Measurements from ENCODE around the gene TANC1. TPM values are rescaled to one million over a fixed set of nuclear protein-coding genes. Genes with fewer than 3 reads are reported as not detected.

Gene TANC1
- total RNA-seq, 8 experiments from 2014 or later, result 2.8 to 47.3 (median 6.9) TPM

DNA sequence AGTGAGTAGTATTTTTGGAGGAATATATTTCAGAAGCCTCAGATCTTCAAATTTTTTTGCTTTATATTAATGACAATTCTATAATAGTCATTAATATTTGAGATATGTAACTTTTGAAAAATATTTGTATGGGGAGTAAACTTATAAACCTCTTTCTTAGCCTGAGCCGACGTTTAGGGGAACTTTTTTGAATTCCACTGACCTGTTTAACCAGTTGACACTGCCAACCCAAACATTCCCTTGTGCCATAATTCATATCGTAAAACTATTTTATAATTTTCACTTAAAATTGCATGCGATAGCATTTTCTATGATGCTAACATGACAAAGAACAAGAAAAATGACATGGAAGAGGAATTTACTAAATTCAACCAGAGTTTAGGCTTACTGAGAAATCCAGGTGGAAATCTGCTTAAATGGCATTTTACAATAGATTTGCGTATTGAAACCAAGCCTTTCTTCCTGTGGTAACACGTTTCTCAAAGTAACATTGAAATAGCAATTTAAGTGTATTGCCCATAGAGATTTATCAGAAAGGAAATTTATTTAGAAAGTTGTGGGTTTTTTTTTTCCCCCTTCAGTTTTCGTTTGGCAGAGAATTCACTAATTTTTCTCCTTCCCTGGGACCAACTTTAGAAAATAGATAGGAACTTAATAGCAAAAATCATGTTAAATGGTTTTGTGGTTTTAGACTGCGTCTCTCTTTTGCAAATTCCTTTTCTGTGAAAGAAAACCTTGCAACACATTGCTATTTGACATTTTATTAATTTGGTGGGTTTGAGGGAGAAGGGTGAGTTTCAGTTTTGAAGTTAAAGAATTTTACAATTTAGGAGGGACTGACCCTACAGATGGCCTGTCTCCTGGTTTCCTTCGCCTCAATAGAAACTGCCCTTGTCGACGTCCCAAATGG lies 77.4 kb downstream of the TANC1 start:
- WGBS, 10 experiments, result 44 to 100% (median 88%) methylated on average over 1 to 11 of the region's 11 CpGs
- in situ Hi-C loops (cut with MboI; ENCODE audit: low pct_unique_long_range_greater_than_20kb in 2 of 9, low sequenced_read_pairs in 9 of 9, unreplicated experiment in 9 of 9), result no loop called here
- H3K4me3 ChIP-seq, result no peak overlapping the region
- ATAC-seq (replicated peaks in 6 of 8), result no peak
- H3K27ac ChIP-seq, result no peak overlapping the region
- H3K4me1 ChIP-seq (replicated peaks in 1 of 2), result no peaks in the 10 kb centered on the region

- H3K4me1 ChIP-seq (replicated peaks in 1 of 2), result no peaks in the 10 kb centered on the region
- ATAC-seq (replicated peaks in 6 of 8), result no peak
- 67 to 100% (median 88%) methylated on average over 1 of the region's 1 CpG; no CpG with 5 or more reads in 6 of the 10 experiments for WGBS, 10 experiments
- H3K27ac ChIP-seq, result no peak overlapping the region
- H3K4me3 ChIP-seq, result no peak overlapping the region
- in situ Hi-C loops (cut with MboI; ENCODE audit: low pct_unique_long_range_greater_than_20kb in 2 of 9, low sequenced_read_pairs in 9 of 9, unreplicated experiment in 9 of 9), result no loop called here
Measured at GRCh38 chr2:159046966-159047365, 78.5 kb downstream of the TANC1 start.

- Histone ChIP-seq H3K27ac (no peak overlapping the region), H3K4me1 (replicated peaks in 1 of 2) (peaks cover 6 to 13% of the 10 kb centered on the region in 2 donors), H3K4me3 (no peak overlapping the region)
- WGBS, 10 experiments, result 29 to 100% (median 100%) methylated on average over 1 of the region's 1 CpG; no CpG with 5 or more reads in 3 of the 10 experiments
- in situ Hi-C loops (cut with MboI; ENCODE audit: low pct_unique_long_range_greater_than_20kb in 2 of 9, low sequenced_read_pairs in 9 of 9, unreplicated experiment in 9 of 9), result no loop called here
- ATAC-seq (replicated peaks in 6 of 8), result no peak
Measured at GRCh38 chr2:159050426-159050825, 82.0 kb downstream of the TANC1 start.

- Histone ChIP-seq H3K27ac (no peak overlapping the region), H3K4me3 (no peak overlapping the region), H3K4me1 (replicated peaks in 1 of 2) (peaks cover 6 to 13% of the 10 kb centered on the region in 2 donors)
- 67 to 100% (median 98%) methylated on average over 1 to 3 of the region's 3 CpGs; no CpG with 5 or more reads in 2 of the 10 experiments for WGBS, 10 experiments
- in situ Hi-C loops (cut with MboI; ENCODE audit: low pct_unique_long_range_greater_than_20kb in 2 of 9, low sequenced_read_pairs in 9 of 9, unreplicated experiment in 9 of 9), result no loop called here
- no peak for ATAC-seq (replicated peaks in 6 of 8)
Measured at GRCh38 chr2:159051133-159051532, 82.7 kb downstream of the TANC1 start.

DNA sequence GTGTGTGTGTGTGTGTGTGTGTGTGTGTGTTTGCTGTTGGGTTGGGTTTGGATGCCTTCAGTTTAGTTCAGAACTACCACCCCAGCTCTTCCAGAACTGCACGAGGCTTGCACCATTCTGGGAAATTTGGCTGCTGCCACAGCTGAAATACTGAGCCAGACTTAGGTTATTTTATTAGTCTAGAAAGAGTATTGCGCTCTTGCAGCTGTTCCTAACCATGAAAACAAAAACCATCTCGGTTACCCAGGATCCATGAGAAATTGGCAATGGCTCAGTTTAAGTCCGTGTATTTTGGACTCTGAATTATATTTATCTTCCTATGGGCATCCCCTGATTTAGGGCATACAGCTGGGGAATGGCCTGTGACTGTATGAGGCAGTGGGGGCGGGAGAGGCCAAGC lies 83.2 kb downstream of the TANC1 start:
- in situ Hi-C loops (cut with MboI; ENCODE audit: low pct_unique_long_range_greater_than_20kb in 2 of 9, low sequenced_read_pairs in 9 of 9, unreplicated experiment in 9 of 9), result no loop called here
- Histone ChIP-seq H3K27ac (no peak overlapping the region), H3K4me1 (replicated peaks in 1 of 2) (peaks cover 6 to 13% of the 10 kb centered on the region in 2 donors), H3K4me3 (no peak overlapping the region)
- ATAC-seq (replicated peaks in 6 of 8), result no peak
- 33 to 100% (median 88%) methylated on average over 2 to 5 of the region's 5 CpGs for WGBS, 10 experiments

DNA sequence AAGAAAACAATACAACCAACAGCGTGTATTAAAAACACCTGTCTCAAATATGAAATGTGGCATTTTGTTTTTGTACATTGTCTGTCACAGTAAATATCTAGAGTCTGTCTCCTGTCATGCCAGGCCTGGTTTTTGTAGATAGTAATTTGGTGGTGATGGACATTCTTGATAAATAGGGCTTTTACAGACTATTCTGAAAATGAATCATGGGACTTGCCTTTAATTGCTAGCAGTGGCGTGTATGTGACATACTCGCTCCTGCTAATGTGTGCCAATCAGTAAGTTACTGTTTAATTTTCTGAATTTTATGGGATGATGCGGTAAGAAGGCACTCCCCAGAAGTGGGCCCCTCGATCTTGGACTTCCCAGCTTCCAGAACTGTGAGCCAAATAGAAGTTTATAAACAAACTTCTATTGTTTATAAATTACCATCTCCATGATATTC lies 83.7 kb downstream of the TANC1 start:
- no peak overlapping the region for H3K4me3 ChIP-seq
- 40 to 100% (median 79%) methylated on average over 1 to 5 of the region's 5 CpGs for WGBS, 10 experiments
- peaks cover 6 to 13% of the 10 kb centered on the region in 2 donors for H3K4me1 ChIP-seq (replicated peaks in 1 of 2)
- no peak overlapping the region for H3K27ac ChIP-seq
- no peak for ATAC-seq (replicated peaks in 6 of 8)
- in situ Hi-C loops (cut with MboI; ENCODE audit: low pct_unique_long_range_greater_than_20kb in 2 of 9, low sequenced_read_pairs in 9 of 9, unreplicated experiment in 9 of 9), result no loop called here

GRCh38 chr2:159053161-159054031 lies 85.0 kb downstream of the TANC1 start:
- Histone ChIP-seq H3K4me1 (replicated peaks in 1 of 2) (peaks cover 6 to 13% of the 10 kb centered on the region in 2 donors), H3K27ac (no peak overlapping the region), H3K4me3 (no peak overlapping the region)
- WGBS, 10 experiments, result 60 to 95% (median 71%) methylated on average over 1 to 3 of the region's 3 CpGs; no CpG with 5 or more reads in 2 of the 10 experiments
- in situ Hi-C loops (cut with MboI; ENCODE audit: low pct_unique_long_range_greater_than_20kb in 2 of 9, low sequenced_read_pairs in 9 of 9, unreplicated experiment in 9 of 9), result no loop called here
- peak; percentile 78 to 98 (median 88) for ATAC-seq (replicated peaks in 6 of 8)

DNA sequence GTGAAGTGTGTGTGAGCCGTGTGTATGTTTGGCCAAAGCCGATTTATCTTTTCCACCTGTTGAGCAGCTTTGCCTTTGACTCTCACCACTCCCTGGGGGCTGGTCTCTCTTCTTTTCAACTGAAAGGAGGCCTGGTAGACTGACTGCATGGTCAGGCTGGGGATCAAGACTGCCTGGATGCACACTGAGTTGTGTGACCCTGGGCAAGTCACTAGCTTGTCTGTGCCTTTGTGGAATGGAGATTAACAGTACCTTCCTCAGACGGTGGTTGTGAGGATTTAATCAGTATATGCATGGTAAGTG lies 85.5 kb downstream of the TANC1 start:
- peaks cover 6 to 13% of the 10 kb centered on the region in 2 donors for H3K4me1 ChIP-seq (replicated peaks in 1 of 2)
- H3K4me3 ChIP-seq, result no peak overlapping the region
- in situ Hi-C loops (cut with MboI; ENCODE audit: low pct_unique_long_range_greater_than_20kb in 2 of 9, low sequenced_read_pairs in 9 of 9, unreplicated experiment in 9 of 9), result no loop called here
- H3K27ac ChIP-seq, result no peak overlapping the region
- ATAC-seq (replicated peaks in 6 of 8), result no peak
- 20 to 94% (median 66%) methylated on average over 1 to 3 of the region's 3 CpGs; no CpG with 5 or more reads in 5 of the 10 experiments for WGBS, 10 experiments

GRCh38 chr2:159054985-159055384 lies 86.5 kb downstream of the TANC1 start:
- H3K27ac ChIP-seq, result no peak overlapping the region
- H3K4me3 ChIP-seq, result no peak overlapping the region
- 67 to 100% (median 88%) methylated on average over 1 to 3 of the region's 4 CpGs; no CpG with 5 or more reads in 2 of the 10 experiments for WGBS, 10 experiments
- in situ Hi-C loops (cut with MboI; ENCODE audit: low pct_unique_long_range_greater_than_20kb in 2 of 9, low sequenced_read_pairs in 9 of 9, unreplicated experiment in 9 of 9), result no loop called here
- H3K4me1 ChIP-seq (replicated peaks in 1 of 2), result peaks cover 6 to 13% of the 10 kb centered on the region in 2 donors
- ATAC-seq (replicated peaks in 6 of 8), result no peak

DNA sequence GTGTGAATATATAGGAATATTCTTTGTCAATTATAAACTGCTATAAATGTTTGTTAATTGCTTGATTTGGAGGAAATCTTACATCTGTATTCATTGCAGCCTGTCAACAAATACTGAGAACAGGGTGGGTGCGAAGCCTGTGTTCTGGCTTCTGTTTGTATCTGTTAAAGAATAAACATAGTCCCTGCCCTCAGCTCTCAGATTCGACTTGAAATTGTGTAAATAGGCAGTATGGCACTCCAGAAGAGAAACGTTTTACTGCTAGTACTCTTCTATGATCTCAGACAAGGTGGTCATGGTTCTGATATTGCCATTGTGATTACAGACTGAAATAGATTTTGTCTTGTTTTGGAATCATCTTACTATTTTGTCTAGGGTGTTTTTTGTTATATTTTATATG lies 92.1 kb downstream of the TANC1 start:
- ATAC-seq (replicated peaks in 6 of 8), result no peak
- no peak overlapping the region for H3K4me3 ChIP-seq
- H3K4me1 ChIP-seq (replicated peaks in 1 of 2), result peaks cover 3 to 9% of the 10 kb centered on the region in 2 donors
- H3K27ac ChIP-seq, result no peak overlapping the region
- in situ Hi-C loops (cut with MboI; ENCODE audit: low pct_unique_long_range_greater_than_20kb in 2 of 9, low sequenced_read_pairs in 9 of 9, unreplicated experiment in 9 of 9), result no loop called here
- 33 to 100% (median 81%) methylated on average over 1 to 3 of the region's 3 CpGs; no CpG with 5 or more reads in 2 of the 10 experiments for WGBS, 10 experiments

GRCh38 chr2:159063677-159064076 lies 95.2 kb downstream of the TANC1 start:
- H3K4me1 ChIP-seq (replicated peaks in 1 of 2), result peaks cover 3 to 9% of the 10 kb centered on the region in 2 donors
- H3K4me3 ChIP-seq, result no peak overlapping the region
- in situ Hi-C loops (cut with MboI; ENCODE audit: low pct_unique_long_range_greater_than_20kb in 2 of 9, low sequenced_read_pairs in 9 of 9, unreplicated experiment in 9 of 9), result no loop called here
- ATAC-seq (replicated peaks in 6 of 8), result no peak
- H3K27ac ChIP-seq, result no peak overlapping the region
- WGBS, 10 experiments, result 44 to 100% (median 98%) methylated on average over 1 to 4 of the region's 4 CpGs; no CpG with 5 or more reads in 3 of the 10 experiments

- H3K4me3 ChIP-seq, result no peak overlapping the region
- peak in 2 of 8 experiments; percentile 32 to 58 for ATAC-seq (replicated peaks in 6 of 8)
- no peak overlapping the region for H3K27ac ChIP-seq
- WGBS, 10 experiments, result 10 to 100% (median 37%) methylated on average over 1 to 3 of the region's 5 CpGs; no CpG with 5 or more reads in 2 of the 10 experiments
- peaks cover 3 to 9% of the 10 kb centered on the region in 2 donors for H3K4me1 ChIP-seq (replicated peaks in 1 of 2)
- in situ Hi-C loops (cut with MboI; ENCODE audit: low pct_unique_long_range_greater_than_20kb in 2 of 9, low sequenced_read_pairs in 9 of 9, unreplicated experiment in 9 of 9), result no loop called here
Measured at GRCh38 chr2:159064446-159065301, 96.2 kb downstream of the TANC1 start.
